DND-41 (cell line): Measurements from ENCODE around the gene PLEKHA6.

Source experiments
- ATAC-seq: fragments of 200-7000 bp; cut with Tn5 transposase; 3 replicates; pipeline ENCODE4 v1.9.1; 2021; ENCODE audit warnings: low read depth; ENCODE audit not compliant: insufficient read depth
- DNase-seq: peaks from one replicate; pipeline ENCODE4 v3.0.0-alpha.2; 2020
- H2AFZ ChIP-seq: 2 replicates; pipeline ENCODE4 v1.6.0; 2012; ENCODE audit warnings: low read depth, low read length
- H3K27ac ChIP-seq: 2 replicates; pipeline ENCODE4 v1.5.1; 2012; ENCODE audit warnings: low read length, inconsistent platforms
- H3K27me3 ChIP-seq: fragments of 200-600 bp; sonication (generic); 2 replicates; pipeline ENCODE4 v1.6.0; 2012; ENCODE audit warnings: low read length, mild to moderate bottlenecking, inconsistent platforms; ENCODE audit not compliant: insufficient read depth, poor library complexity
- H3K36me3 ChIP-seq: 2 replicates; pipeline ENCODE4 v1.5.1; 2012; ENCODE audit warnings: low read length, inconsistent platforms; ENCODE audit not compliant: insufficient read depth
- H3K4me1 ChIP-seq: 2 replicates; pipeline ENCODE4 v1.5.1; 2012; ENCODE audit warnings: mild to moderate bottlenecking, low read length; ENCODE audit not compliant: insufficient read depth
- H3K4me2 ChIP-seq: 2 replicates; pipeline ENCODE4 v1.6.0; 2012; ENCODE audit warnings: mild to moderate bottlenecking, moderate library complexity, low read length, inconsistent platforms; ENCODE audit not compliant: insufficient read depth
- H3K4me3 ChIP-seq, 2 experiments: fragments of 200-600 bp in 1 of 2; shearing (Covaris generic) in 1 of 2; 2 replicates each; pipeline ENCODE4 v1.5.1; 2012 to 2016; ENCODE audit warnings: inconsistent platforms in 2 of 2, low read length in 2 of 2, mild to moderate bottlenecking in 2 of 2, low read depth in 1 of 2, moderate library complexity in 1 of 2
- H3K79me2 ChIP-seq: 2 replicates; pipeline ENCODE4 v1.6.0; 2012; ENCODE audit warnings: low read length, inconsistent platforms; ENCODE audit not compliant: insufficient read depth
- H3K9ac ChIP-seq: 2 replicates; pipeline ENCODE4 v1.6.0; 2012; ENCODE audit warnings: low read depth, mild to moderate bottlenecking, inconsistent platforms, low read length, moderate library complexity
- H3K9me3 ChIP-seq: 2 replicates; pipeline ENCODE4 v1.5.1; 2012; ENCODE audit warnings: low read length, moderate library complexity, mild to moderate bottlenecking, inconsistent platforms; ENCODE audit not compliant: insufficient read depth, severe bottlenecking
- H4K20me1 ChIP-seq: 2 replicates; pipeline ENCODE4 v1.6.0; 2012; ENCODE audit warnings: low read length; ENCODE audit not compliant: insufficient read depth
- CTCF ChIP-seq: IDR thresholded peaks from 2 replicates; pipeline ENCODE4 v1.5.1; 2012; ENCODE audit warnings: borderline replicate concordance, low read length, moderate library complexity, mild to moderate bottlenecking; ENCODE audit not compliant: poor library complexity, severe bottlenecking; ENCODE audit errors: extremely low read depth
- EZH2 ChIP-seq: IDR thresholded peaks from 3 replicates; pipeline ENCODE4 v1.6.1; 2012; ENCODE audit warnings: borderline replicate concordance, low read depth, mild to moderate bottlenecking, moderate library complexity, low read length, inconsistent platforms; ENCODE audit not compliant: severe bottlenecking

PLEKHA6 gene

GRCh38 chr1:204376465-204376864, 16.7 kb upstream of the PLEKHA6 start:
- Histone ChIP-seq H3K27ac (no peak overlapping the region), H2AFZ (no peak overlapping the region), H4K20me1 (no peaks in the 10 kb centered on the region), H3K4me1 (no peaks in the 10 kb centered on the region), H3K27me3 (peaks cover 50% of the 10 kb centered on the region), H3K4me2 (no peak overlapping the region), H3K9me3 (no peaks in the 10 kb centered on the region), H3K4me3 (no peak overlapping the region), H3K9ac (no peak overlapping the region), H3K79me2 (no peaks in the 10 kb centered on the region), H3K36me3 (no peaks in the 10 kb centered on the region)
- TF ChIP-seq CTCF: no peak
- no peak for TF ChIP-seq EZH2
- no peak for DNase-seq
- no peak for ATAC-seq

GRCh38 chr1:204373911-204374310, 14.2 kb upstream of the PLEKHA6 start:
- Histone ChIP-seq H3K36me3 (no peaks in the 10 kb centered on the region), H3K9ac (no peak overlapping the region), H3K27me3 (peaks cover 40% of the 10 kb centered on the region), H3K4me2 (no peak overlapping the region), H3K9me3 (no peaks in the 10 kb centered on the region), H2AFZ (no peak overlapping the region), H3K4me3 (no peak overlapping the region), H3K79me2 (no peaks in the 10 kb centered on the region), H4K20me1 (no peaks in the 10 kb centered on the region), H3K27ac (no peak overlapping the region), H3K4me1 (no peaks in the 10 kb centered on the region)
- TF ChIP-seq CTCF: no peak
- TF ChIP-seq EZH2: no peak
- no peak for DNase-seq
- no peak for ATAC-seq

GRCh38 chr1:204370176-204370575, 10.4 kb upstream of the PLEKHA6 start:
- no peak for TF ChIP-seq CTCF
- no peak for TF ChIP-seq EZH2
- ATAC-seq (no peak), DNase-seq (no peak)
- Histone ChIP-seq H3K9ac (no peak overlapping the region), H3K27me3 (peaks cover 18% of the 10 kb centered on the region), H3K9me3 (no peaks in the 10 kb centered on the region), H3K4me2 (no peak overlapping the region), H3K36me3 (no peaks in the 10 kb centered on the region), H3K27ac (no peak overlapping the region), H3K4me3 (no peak overlapping the region), H3K4me1 (no peaks in the 10 kb centered on the region), H4K20me1 (no peaks in the 10 kb centered on the region), H3K79me2 (no peaks in the 10 kb centered on the region), H2AFZ (no peak overlapping the region)
